ENCODE measurements around the gene PPP4C.
"Not testable (repeated sequence)": the region's sequence is repeated elsewhere in the genome, so short reads cannot be mapped to it uniquely, and the experiment has no call there.

Gene PPP4C

DNA sequence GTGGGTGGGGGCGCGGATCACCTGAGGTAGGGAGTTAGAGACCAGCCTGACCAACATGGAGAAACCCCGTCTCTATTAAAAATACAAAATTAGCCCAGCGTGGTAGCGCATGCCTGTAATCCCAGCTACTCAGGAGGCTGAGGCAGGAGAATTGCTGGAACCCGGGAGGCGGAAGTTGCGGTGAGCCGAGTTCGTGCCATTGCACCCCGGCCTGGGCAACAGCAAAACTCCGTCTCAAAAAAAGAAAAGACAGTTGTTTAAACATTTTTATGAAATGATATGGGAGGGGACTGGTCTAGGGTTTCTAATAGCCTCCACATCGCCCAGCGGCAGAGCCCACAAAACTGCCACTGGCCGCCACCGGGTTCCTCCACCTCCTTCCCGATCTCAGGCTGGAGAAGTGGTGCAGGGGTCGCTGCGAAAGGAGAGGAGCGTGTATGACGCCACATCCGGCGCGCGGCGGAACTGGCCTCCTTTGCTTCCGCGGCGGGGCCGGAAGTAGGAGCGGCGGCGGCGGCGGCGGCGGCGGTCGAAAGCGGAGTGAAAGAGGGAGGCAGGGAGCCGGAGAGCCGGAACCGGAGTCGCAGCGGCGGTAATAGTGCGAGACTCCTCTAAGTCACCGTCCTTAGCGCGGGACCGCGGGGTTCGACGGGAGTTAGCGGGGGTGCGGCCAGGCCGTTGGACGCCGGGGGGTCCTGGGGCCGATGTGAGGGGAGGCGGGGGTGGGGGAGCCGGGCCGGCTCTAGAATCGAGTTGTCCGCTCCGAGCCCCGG is at the start of gene PPP4C:
TSS of gene PPP4C (plus strand) at position 492 of the 773 bp plus-strand sequence. CDS start 384 bp downstream, outside the sequence.
- no peak for DNase-seq (ENCODE audit: low read depth)

DNA sequence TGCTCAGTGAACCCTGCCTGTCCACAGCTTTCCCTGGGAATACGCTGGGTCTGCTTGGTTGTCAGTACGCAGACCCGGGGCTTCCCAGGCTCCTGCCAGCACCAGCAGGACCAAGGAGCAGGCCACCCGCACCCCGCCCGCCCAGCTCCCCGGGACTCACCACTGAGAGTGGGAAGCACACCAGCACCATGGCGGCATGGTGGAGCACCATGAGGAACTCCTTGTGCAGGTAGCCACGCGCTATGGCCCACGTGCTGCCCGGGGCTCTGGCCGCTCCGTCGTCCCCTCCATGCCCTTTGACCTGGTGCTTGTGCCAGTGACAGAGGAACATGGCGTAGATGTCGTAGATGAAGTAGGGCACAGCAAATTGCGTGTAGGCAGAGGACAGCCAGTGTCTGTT is 49.3 kb upstream of the PPP4C start:
- no peak for DNase-seq (ENCODE audit: low read depth)

DNA sequence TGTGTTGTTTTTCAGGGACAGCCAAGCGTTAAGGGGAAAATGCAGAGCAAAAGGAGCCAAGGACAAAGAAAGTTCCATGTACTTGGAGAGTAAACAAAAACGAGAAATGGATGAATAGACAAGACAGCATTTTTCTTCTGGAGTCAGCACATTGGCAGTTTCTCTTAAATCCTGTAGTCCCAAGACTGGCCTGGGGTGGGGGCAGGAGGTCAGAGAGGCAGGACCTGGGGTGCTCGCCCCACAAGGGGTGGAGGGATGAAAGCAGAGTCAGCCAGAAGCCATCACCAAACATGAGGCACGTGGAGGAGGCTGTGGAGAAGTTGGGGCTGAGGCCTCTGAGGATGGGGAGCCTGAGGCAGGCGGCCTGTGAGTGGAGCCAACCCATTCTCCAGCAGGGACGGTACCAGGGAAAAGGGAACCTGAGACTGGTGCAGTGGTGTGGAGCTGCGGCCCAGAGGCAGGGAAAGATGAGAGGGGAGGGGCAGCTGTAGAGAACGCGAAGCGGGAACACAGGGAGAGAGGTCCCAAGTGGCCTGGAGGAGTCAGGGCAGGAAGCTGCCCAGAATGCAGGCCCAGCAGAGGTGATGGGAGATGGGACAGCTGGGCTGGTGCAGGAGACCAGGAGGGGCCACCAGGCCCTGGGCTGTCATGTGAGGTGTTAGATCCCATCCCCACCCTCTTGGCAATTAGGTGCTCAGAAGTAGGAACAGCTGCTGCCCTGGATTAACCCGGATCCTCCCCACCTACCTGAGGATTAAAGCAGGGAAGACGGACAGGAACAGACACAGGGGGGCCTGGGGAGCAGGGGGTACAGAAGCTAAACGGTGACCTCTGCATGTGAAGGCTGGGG is 48.0 kb upstream of the PPP4C start:
- no peak for DNase-seq (ENCODE audit: low read depth)

DNA sequence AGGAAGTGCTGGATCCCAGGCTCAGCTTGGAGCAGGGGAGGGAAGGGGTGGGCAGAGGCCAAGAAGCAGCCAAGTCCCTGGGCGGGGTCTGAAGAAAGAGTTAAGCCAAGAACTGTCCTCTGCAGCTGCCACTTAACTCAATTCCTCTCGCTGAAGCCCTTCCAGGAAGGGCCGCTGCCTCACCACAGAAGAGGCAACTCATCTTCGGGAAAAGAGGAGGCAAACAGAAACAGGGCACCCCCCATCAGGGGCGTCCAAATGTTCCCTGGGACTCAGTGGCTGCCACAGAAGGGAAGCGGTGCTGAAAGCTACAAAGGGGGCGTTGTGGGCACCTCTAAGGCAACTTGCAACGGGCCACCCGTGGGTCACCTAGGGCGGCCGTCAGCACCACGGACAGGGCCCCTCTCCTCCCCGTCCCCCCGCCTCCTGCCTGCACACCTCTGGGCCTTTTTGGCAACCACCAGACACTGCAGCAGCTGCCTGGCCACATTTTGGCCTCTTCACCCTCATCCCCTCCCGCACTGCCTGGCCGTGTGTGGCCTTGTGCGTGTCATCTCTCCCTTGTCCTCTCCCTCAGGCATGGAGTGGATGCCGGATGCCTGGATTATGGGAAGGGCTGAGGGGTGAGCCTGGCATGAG is 47.2 kb upstream of the PPP4C start:
- DNase-seq (ENCODE audit: low read depth): no peak

DNA sequence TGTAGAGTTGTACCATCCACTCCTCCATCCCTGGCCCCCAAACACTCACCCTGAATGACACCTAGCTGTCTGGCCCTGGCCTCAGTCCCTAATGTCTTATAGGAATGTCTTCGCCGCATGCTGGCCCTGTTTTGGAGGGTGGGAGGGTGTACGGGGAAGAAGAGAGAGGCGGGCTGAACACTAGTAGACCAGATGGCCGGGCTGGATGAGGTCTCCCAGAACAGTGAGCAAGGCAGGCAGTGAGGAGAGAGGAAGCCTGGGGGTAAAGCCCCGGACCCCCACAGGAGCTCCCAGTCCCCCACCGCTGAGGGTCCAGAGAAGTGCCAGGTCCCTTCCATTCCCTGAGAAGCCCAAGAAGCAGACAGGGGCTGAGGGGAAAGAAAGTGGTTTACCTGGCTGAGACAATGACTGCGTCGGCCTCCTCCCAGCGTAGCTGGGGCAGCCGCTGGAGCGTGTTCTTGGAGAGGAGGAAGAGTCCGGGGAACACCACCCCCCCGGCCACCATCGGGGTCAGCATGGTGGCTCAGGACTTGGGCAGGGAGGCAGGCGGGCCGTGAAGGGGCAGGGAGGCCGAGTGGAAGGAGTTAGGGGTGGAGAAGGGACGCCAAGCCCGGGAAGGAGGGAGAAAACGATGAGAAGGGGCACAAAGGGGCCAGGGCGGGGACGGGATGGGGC is 45.6 kb upstream of the PPP4C start:
- no peak for DNase-seq (ENCODE audit: low read depth)

DNA sequence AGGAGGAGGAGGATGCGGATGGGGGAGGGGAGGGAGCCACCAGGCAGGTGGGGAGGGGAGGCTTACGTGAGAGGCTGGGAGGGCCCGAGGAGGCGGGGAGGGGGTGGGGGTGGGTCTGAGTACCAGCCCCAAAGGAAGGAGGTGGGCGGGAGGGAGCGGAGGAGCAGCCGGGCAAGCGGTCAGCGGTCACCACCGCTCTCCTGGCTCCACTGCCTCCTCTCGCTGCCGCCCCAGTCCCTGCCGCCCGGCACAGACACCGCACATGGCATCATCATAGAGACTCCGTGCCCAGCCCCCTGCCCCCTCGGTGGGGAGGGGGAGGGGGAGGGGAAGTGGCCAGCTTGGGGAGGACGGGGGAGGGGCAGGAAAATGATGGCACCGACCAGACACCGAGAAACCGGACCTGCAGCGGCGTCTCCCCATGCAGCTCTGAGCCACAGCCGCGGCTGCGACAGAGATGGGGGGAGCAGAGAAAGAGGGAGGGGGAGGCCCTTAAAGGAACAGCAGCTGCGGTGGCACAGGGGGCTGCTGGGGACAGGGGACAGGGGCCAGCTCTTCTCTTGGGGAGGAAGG is 44.9 kb upstream of the PPP4C start, which contains the start of gene TLCD3B:
TSS of gene TLCD3B (minus strand) at position 431 of the 573 bp plus-strand sequence. CDS start 744 bp downstream, outside the sequence.
- no peak for DNase-seq (ENCODE audit: low read depth)

DNA sequence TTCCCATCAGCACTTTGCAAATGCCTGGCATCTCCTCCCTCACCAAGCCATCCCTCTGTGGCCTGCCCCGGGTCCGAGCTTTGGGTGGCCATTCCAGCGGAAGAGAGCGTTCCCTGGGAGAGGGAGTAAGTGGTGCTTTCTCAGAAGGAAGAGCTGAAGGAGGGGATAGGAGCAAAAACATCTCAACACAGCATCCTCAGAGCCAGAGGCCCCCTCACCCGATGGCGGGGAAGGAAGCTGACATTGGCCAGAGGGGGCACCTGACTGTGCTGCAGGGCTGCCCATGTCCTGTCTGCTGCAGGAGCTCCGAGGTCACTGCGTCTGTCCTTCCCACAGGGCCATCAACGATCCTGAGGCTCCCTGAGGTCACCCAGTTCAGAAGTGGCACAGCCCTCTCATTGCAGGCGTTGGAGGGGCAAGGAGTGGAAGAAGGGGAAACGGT is 44.3 kb upstream of the PPP4C start:
- no peak for DNase-seq (ENCODE audit: low read depth)

DNA sequence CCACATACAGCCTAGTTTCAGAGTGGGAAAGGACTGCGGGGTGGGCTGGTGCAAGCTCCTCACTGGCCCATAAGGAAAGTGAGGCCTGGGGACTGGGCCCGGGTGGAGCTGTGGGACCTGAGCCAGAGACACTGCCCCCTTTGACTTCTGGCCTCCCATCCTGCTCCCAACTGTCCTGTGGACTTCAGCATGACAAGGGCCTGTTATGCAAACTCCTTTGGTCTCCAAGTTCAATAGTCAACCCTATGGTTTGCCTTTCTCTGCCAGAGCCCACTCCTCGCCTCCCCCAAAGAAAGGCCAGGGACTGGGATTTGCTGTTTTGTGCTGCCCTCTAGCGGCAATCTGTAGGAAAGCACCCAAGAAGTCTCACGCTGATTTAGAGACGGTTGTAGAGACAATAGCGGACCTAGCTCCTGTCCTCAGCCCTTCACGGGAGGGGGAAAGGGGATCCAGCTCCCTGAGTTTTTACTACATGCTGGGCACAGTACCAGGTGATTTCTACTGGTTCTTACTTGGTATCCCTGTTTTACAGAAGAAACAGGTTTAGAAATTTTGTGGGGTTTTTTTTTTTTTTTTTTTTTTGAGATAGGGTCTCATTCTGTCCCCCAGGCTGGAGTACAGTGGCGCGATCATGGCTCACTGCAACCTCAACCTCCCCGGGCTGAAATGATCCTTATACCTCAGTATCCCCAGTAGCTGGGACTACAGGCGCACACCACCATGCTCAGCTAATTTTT is 43.5 kb upstream of the PPP4C start:
- DNase-seq (ENCODE audit: low read depth): no peak

DNA sequence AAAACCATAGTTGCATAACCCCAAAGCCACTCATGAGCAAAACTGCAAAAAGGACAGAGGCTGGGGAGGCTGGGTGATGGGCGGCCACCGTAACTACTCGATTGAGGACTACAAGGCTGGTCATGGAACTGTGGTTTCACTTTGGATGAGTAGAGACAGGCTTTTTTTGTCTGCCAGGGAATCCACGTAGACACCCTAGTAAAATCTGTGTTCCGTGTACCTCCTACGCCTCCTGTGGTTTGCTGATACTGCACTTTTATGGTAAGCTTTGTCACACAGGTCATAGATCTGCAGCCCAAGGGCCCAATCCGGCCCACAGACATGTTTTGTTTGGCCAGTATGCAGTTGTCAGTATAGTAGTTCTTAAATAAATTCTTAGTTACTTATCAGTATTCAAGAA is 42.5 kb upstream of the PPP4C start:
- DNase-seq (ENCODE audit: low read depth): no peak

DNA sequence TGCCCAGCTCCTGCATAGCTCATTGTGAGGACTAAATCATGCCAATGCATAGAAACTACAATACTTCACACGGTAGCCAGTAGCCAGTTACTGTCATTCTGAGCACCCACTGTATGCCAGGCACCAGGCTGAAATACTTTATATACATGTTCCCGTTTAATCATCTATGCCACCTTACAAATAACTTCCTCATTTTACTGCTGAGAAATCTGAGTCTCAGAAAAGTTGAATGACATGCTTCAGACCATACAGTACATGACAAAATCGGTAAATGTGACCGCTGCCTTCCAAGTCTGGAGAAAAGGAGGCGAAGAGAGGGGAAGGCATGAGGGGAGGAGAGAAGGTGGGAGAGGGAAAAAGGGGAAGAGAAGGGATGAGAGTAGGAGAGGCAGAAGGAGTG is 35.6 kb upstream of the PPP4C start:
- DNase-seq (ENCODE audit: low read depth): no peak

DNA sequence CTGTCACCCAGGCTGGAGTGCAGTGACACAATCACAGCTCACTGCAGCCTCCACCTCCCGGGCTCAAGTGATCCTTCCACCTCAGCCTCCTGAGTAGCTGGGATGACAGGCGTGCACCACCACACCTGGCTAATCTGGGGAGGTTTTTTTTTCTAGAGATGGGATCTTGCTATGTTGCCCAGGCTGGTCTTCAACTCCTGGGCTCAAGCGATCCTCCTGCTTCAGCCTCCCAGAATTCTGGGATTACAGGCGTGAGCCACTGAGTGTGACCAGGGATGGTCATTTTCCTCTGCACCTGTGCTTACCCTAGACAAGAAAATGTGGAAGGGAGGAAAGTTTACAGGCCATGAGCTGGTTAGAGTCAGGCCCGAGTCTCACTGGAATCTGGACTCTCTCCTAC is 35.1 kb upstream of the PPP4C start:
- not testable (repeated sequence) for DNase-seq (ENCODE audit: low read depth)

DNA sequence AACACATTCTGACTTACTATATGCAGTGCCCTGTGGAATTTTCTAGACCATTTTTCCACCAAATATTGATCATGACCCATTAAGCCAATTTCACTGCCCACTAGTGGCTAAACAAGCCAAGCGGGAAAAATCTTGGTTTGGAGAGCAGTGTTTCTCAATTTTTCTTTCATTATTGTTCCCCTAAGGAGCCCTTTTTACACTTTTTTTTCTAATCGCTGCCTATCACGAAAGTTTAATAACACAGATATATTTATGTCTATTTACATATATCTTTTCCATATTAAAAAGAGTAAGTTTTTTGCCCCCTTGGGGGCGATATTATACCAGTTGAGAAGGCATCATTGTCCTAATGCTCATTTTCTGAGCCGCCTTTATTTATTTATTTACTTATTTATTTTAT is 34.0 kb upstream of the PPP4C start:
- no peak for DNase-seq (ENCODE audit: low read depth)

DNA sequence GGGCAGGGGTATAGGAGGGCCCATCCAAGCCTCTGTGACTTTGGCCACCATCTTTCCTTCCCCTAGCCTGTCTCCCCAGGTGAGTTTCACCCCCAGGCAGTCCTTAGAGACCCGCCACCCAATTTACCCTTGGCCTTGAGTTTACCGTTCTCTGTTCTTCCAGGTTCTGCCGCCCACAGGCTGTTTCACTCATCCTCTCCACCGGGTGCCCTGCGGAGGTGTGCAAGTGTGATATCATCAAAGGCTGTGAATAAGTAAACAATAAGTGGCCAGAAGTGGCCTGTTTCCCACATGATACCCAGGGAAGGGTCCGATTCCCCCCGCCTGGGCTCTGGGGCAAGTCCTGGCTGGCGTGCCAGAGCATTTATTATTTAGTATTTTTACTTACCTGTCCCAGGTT is 29.6 kb upstream of the PPP4C start:
- no peak for DNase-seq (ENCODE audit: low read depth)

DNA sequence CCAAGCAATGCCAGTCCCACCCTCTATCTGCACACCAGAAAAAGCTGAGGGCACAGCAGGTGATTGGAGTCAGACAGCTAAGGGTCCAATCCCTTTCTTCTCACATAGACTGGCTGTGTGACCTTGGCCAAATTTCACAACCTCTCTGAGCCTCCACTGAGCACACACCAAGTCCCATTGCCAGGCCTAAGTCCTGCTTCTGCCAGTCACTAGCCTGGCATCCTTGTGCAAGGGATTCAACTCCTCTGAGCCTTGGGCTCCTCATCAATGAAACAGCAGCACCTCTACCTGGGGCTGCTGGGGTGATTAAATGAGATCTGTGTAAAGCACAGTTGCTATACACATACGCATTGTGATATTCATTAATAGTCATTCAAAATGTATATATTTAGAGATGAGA is 29.2 kb upstream of the PPP4C start:
- no peak for DNase-seq (ENCODE audit: low read depth)

DNA sequence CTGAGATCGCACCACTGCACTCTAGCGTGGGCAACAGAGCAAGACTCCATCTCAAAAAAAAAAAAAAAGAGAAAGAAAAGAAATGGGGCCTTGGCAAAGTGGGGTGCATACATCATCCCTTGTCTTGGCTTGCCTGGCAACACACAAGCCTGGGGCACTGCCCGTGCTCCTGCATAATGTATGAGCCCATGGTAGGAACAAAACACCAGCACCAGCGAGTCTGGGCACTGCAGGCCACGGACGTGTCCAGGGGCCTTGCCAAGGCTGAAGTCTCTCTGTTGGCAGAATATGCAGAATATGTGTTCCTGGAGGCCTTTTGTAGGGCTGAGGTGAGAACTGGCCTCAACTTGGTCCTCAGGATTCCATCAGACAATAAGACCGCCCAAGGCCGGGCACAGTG is 25.9 kb upstream of the PPP4C start:
- no peak for DNase-seq (ENCODE audit: low read depth)

DNA sequence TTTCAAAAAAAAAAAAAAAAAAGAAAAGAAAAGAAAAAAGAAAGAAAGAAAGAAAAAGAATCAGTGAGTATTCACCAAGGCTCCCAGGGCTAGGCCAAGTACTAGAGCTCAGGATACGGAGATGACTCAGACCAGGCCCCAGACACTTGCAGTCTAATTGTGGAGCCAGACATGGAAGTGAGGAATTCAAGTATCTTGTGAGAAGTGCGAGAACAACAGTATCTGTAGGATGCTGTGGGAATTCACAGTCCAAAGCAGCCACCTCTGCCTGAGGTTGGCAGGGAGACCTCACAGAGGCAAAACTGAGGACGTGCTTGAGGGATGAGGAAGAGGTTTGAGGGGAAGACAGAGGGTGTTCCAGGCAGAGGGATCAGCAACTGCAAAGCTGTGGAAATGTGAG is 24.3 kb upstream of the PPP4C start:
- no peak for DNase-seq (ENCODE audit: low read depth)

DNA sequence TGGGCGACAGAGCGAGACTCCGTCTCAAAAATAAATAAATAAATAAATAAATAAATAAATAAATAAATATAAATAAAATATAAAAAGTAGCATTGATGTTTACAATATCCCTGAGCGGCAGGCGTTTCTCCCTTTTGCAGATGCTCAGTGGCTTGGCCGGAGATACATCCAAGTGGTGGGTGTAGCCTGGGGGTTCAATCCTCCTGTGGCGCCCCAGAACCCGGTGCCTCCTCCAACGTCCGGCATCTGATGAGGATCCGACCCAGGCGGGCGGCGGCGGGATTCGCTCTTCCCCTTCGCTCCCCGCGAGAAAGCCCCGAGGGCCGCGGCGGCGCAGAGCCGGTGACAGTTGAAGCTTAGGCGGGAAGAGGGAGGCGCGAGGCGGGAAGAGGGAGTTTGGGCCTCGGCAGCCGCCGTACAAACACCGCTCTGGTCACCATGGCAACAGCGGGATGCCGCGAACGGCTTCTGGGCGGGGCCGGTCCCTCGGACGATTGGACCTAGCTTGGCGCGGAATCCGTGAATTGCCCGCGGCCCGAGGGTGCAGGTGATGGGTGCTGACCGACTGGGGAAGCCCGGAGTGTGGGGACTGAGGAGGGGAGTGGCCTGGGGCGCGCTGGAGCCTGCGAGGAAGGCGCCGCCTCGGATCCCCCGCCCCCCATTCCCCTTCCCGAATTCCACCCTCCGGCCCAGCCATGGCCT is 23.0 kb upstream of the PPP4C start:
- no peak for DNase-seq (ENCODE audit: low read depth)

DNA sequence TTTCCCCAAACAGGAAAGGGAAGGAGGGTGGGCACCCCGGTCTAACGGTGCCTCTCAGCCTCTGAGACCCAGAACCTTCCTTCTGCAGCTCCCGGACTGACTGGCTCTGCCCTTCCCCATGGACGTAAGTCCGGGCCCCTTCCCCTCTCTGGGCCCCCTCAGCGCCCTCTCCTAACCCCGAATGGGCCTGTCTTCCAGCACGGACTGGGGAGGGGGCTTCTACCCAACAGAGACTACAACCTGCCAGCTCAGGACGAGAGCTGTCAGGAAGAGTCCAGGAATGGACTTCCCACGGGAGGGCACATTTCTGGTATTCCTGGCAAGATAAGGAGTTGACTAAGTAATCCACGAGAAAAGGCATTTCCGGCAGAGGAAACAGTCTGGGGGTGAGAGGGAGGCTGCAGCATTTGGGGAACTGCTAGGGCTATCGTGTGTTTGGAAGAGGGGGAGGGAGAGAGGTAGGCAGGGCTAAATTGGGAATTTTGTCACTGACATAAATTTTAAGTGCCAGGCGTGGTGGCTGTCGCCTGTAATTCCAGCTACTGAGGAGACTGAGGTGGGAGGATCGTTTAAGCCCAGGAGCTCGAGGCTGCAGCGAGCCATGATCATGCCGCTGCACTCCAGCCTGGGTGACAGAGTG is 22.3 kb upstream of the PPP4C start:
- no peak for DNase-seq (ENCODE audit: low read depth)

DNA sequence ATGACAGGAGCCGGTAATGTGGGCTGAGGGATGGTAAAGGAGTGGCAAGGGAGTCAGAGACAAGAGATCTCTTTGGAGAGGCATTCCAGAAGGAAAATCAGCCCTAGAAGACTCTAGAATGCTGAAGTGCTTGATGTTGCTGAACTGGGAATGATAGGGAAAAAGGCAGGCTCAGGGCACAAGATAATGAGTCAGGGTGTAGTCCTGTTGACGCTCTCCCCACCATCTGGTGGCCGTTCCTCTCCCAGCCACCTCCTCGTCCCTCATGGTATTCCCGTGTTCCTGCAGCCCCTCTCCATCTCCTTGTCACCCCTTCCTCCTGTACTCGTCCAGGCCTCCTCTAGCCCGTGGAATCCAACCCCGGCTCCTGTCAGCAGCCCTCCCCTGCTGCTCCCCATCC is 21.3 kb upstream of the PPP4C start:
- no peak for DNase-seq (ENCODE audit: low read depth)

All from non-pigmented ciliary epithelial cell (primary cell).